Stimulated activated naive CD4-positive, alpha-beta T cell treated with Interleukin-2 at 50 U/mL for 16 hours (primary cell): ENCODE data around the gene RALGAPA2.

ENCODE experiments used
- DNase-seq: peaks from one replicate; lab custom pipeline; 2025; lab: John Stamatoyannopoulos, UW

Gene RALGAPA2

GRCh38 chr20:20720158-20720557 lies 7.7 kb upstream of the RALGAPA2 start:
- no peak for DNase-seq

- DNase-seq, result no peak
Measured at GRCh38 chr20:20719411-20719810, 7.0 kb upstream of the RALGAPA2 start.

GRCh38 chr20:20713244-20713765 lies 861 bp upstream of the RALGAPA2 start:
- DNase-seq, result no peak

GRCh38 chr20:20712004-20712473 lies 405 bp downstream of the RALGAPA2 start:
- no peak for DNase-seq

GRCh38 chr20:20711413-20711812 lies 1.0 kb downstream of the RALGAPA2 start:
- no peak for DNase-seq

GRCh38 chr20:20710443-20711315 lies 1.8 kb downstream of the RALGAPA2 start:
- DNase-seq, result no peak

GRCh38 chr20:20709887-20710286 lies 2.6 kb downstream of the RALGAPA2 start:
- no peak for DNase-seq

- DNase-seq, result no peak
Measured at GRCh38 chr20:20706285-20706684, 6.2 kb downstream of the RALGAPA2 start.

GRCh38 chr20:20702330-20703245 lies 9.9 kb downstream of the RALGAPA2 start:
- DNase-seq, result no peak

- no peak for DNase-seq
Measured at GRCh38 chr20:20699917-20700316, 12.5 kb downstream of the RALGAPA2 start.

GRCh38 chr20:20699144-20699543 lies 13.3 kb downstream of the RALGAPA2 start:
- DNase-seq, result no peak

- DNase-seq, result no peak
Measured at GRCh38 chr20:20697325-20697845, 15.1 kb downstream of the RALGAPA2 start.

GRCh38 chr20:20695250-20695816 lies 17.1 kb downstream of the RALGAPA2 start:
- no peak for DNase-seq

GRCh38 chr20:20694591-20694990 lies 17.9 kb downstream of the RALGAPA2 start:
- no peak for DNase-seq

- no peak for DNase-seq
Measured at GRCh38 chr20:20692587-20692986, 19.9 kb downstream of the RALGAPA2 start.

- no peak for DNase-seq
Measured at GRCh38 chr20:20691477-20692235, 20.8 kb downstream of the RALGAPA2 start.

GRCh38 chr20:20690676-20691476 lies 21.6 kb downstream of the RALGAPA2 start:
- no peak for DNase-seq

GRCh38 chr20:20687319-20687718 lies 25.1 kb downstream of the RALGAPA2 start:
- no peak for DNase-seq

- DNase-seq, result no peak
Measured at GRCh38 chr20:20685635-20686034, 26.8 kb downstream of the RALGAPA2 start.
